GM21576 (cell line): ENCODE measurements around the gene MCM9.
"Not testable (repeated sequence)": the region's sequence is repeated elsewhere in the genome, so short reads cannot be mapped to it uniquely, and the experiment has no call there.

Experiments used
- ATAC-seq: cut with Tn5 transposase; IDR thresholded peaks from one replicate; pipeline ENCODE4 v1.9.1; 2021; ENCODE audit warnings: mild to moderate bottlenecking, moderate library complexity; ENCODE audit not compliant: unreplicated experiment

The MCM9 gene

DNA sequence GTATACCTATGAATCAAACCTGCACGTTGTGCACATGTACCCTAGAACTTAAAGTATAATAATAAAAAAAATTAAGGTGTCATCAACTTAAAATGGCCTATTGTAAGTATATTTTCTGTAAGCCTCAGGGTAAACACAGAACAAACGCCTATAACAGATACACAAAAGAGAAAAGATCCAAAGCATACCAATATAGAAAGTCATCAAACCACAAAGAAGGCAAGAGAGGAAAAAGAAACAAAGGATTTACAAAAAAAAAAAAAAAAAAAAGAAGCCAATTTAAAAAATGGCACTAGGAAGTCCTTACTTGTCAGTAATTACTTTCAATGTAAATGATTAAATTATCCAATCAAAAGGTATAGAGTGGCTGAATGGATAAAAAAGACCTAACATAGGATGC lies 65.6 kb downstream of the MCM9 start:
- ATAC-seq: no peak

GRCh38 chr6:118868901-118869300 lies 66.1 kb downstream of the MCM9 start:
- not testable (repeated sequence) for ATAC-seq

DNA sequence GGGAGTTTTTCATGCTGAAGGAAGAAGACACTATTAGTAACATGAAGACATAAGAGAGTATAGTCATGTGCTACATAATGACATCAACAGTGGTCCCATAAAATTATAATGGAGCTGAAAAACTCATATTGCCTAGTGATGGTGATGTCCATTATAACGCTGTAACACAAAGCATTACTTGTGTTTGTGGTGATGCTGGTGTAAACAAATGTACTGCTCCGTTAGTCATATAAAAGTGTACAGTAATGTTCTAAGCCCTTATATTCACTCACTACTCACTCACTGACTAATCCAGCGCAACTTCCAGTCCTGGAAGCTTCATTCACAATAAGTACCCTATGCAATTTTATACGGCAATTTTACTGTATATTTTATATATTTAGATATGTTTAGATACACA lies 67.8 kb downstream of the MCM9 start:
- ATAC-seq: no peak

DNA sequence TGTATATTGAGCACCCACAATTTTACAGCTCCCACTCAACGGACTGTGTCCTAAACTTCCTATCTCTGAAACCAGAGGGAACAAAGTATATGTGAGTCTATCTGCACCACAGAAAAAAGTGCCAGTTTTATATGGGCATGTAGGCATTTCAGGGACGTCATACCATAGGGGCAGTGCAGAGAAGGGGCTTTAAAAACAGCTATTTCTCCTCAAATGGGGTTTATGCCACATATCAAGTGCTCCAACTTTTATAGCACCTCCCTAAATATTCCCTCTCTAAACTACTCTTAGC lies 69.9 kb downstream of the MCM9 start:
- ATAC-seq: peak; percentile 14

GRCh38 chr6:118864341-118865099 lies 70.4 kb downstream of the MCM9 start:
- ATAC-seq: peak; percentile 49

DNA sequence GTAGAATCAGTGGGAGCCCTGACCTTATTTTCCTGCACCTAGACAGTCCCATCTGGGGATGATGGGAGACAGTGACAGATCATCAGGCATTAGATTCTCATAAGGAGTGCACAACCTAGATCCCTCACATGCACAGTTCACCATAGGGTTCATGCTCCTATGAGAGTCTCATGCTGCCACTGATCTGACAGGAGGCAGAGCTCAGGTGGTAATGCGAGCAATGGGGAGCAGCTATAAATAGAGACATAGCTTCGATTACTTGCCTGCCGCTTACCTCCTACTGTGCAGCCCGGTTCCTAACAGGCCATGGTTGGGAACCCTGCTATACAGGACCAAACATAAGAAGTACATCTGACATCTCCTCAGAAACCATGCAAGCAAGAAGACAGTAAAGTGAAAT lies 72.5 kb downstream of the MCM9 start:
- ATAC-seq: no peak

- no peak for ATAC-seq
Measured at GRCh38 chr6:118860880-118861279, 74.1 kb downstream of the MCM9 start.

DNA sequence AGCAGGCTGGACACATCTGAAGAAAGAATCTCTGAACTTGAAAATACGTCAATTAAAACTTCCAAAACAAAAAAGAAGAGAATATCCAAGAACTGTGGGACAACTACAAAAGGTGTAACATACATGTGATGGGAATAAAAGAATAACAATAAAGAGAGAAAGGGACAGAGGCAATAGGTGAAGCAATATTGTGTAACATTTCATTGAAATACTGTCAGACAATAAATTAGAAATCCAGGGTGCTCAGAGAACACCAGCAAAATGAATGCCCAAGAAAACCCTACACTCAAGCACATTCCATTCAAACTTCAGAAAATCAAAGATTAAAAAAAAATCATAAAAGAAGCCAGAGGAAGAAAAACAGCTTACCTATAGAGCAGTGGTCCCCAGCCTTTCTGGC lies 74.6 kb downstream of the MCM9 start:
- ATAC-seq: no peak

DNA sequence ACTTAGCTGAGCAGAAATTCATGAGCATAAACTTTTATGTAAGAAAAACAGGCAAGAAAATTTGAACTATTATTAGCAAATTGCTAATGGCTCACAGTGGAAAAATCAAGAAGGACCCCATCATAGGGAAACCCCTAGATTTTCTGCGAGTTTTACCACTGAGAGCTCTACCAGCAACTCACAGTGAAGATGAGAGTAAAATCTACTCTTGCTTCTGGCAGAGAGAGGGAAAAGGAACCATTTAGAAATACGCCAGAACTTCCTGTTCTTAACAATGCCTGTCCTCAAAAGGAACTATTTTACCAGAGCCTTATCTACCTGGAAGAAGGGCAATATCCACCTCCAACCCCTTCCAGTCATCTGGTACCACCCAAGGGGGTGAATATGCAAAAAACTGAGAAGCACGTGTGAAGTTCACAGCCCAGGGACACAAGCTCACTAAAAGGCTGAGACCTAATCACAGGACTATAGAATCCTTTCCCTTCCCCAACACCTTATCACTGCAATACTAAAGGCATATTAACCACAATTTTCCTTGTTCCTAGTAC lies 75.4 kb downstream of the MCM9 start:
- no peak for ATAC-seq

- ATAC-seq: no peak
Measured at GRCh38 chr6:118856301-118856700, 78.7 kb downstream of the MCM9 start.

DNA sequence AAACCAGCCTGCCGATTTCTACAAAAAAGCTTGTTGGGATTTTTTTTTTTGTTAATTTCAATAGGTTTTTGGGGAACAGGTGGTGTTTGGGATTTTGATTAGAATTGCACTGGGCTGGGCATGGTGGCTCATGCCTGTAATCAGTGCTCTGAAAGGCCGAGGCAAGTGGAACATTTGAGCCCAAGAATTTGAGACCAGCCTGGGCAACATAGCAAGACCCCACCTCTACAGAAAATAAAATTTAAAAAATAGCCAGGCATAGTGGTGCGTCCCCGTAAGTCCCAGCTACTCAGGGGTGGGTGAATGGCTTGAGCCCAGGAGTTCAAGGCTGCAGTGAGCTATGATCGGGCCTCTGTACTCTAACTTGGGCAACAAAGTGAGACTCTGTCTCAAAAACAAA lies 81.6 kb downstream of the MCM9 start:
- no peak for ATAC-seq

GRCh38 chr6:118844915-118845314 lies 90.0 kb downstream of the MCM9 start:
- ATAC-seq: peak; percentile 48

GRCh38 chr6:118843685-118844390 lies 91.1 kb downstream of the MCM9 start:
- peak; percentile 88 for ATAC-seq

- ATAC-seq: no peak
Measured at GRCh38 chr6:118830691-118831090, 104.3 kb downstream of the MCM9 start.

- no peak for ATAC-seq
Measured at GRCh38 chr6:118829817-118830478, 105.0 kb downstream of the MCM9 start.

DNA sequence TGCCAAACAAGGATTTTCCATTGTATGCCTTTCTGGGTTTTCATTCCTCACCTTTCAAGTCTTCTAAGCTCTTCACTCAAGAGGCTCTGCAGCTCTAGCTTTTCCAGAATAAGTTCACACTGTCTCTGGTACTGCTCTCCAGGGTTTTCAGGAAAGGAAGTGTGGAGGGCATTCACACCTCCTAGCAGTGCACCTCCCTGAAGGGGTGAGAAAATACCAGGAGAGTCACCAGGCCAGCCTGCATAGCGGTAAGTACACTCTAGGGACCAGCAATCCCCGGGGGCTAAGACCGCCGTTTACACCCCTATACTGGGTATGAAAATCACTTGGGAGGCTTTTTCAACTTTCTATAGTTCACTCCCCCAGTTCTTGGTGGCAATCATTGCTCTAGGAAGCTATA lies 108.9 kb downstream of the MCM9 start:
- no peak for ATAC-seq

DNA sequence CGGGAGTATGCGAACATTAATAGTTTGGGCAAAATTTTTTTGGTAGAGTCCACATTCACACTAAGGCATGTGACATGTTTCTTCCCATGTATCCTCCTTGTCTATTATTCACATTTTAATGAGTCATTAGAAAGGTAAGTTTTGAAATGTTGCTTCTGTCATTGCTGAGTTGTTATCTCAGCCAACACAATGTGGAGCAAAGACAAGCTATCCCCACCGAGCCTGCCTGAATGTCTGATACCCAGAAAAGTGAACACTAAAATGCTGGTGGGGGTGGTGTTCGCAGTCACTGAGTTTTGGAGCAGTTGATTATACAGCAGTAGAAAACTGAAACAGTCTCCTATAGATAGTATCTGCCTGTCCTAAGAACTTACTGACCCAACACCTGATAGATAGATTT lies 109.3 kb downstream of the MCM9 start:
- ATAC-seq: no peak

DNA sequence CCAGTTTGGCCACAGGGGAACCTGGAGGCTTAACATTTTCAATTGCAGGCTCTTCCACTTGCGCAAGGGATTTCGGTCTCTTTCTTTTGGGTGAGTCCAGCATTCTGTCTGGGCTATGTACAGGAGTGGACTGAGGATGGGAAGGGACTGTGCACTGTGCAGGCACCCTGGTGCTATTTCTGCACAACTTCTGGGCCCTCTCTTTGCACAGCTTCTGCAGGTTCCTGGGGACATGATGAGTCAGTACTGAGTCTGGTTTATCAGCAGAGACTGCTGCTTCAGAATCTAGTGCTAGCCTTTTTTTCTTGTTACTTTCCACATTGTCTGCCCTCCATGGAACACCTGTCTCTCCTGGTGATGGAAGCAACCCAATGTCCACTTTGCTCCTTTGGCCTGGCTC lies 119.5 kb downstream of the MCM9 start:
- no peak for ATAC-seq

DNA sequence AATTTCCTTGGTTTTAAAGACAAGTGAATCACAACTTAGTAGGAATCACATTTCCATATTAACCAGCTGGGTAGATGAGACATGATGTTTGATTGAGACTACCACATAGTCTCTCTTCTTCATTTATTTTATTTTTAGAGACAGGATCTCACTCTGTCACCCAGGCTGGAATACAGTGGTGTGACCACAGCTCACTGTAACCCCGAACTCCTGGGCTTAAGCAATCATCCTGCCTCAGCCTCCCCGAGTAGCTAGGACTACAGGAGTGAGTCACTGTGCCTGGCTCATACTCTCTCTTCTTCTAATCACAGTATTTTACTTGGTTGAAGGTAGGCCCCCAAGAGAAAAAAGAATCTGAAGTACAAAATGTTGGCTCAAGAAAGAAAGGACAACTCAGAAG lies 121.2 kb downstream of the MCM9 start:
- ATAC-seq: no peak

GRCh38 chr6:118812970-118813369 lies 122.0 kb downstream of the MCM9 start:
- ATAC-seq: no peak

DNA sequence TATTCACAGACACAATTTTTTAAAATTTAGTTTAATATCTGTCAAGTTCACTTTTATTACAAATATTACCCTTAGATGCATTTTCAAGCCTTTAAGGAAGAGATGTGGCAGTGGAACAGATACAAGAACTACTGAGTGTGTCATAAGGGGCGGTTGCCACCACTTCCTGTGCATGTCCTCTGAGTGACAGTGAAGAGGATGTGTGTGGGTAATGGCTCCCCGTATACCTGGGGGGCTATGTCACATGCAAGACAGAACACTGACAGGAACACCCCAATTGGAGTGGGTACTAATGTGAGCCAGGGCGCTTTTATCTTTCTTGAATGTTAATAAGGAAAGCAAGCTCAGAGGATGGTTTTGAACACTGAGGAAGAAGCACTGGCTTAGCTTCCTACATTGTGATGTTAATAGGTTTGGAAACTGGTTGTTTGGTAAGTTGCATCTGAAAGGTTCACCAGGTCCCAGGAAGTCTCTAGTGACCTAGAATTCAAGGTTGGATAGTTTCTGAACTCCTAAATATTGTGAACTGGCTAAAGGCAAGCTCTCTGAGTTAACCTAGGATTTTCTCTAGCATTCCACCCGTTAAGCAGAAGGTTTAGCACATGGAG lies 124.4 kb downstream of the MCM9 start:
- ATAC-seq: peak; percentile 86
